ENCODE data around the gene LIMK1.

The LIMK1 gene

GRCh38 chr7:74056096-74056915, 27.3 kb upstream of the LIMK1 start:
- DNase-seq, result no peak

GRCh38 chr7:74057216-74057925, 26.2 kb upstream of the LIMK1 start:
- DNase-seq, result no peak

- DNase-seq, result no peak
Observed at GRCh38 chr7:74057987-74058386, 25.6 kb upstream of the LIMK1 start.

- no peak for DNase-seq
Observed at GRCh38 chr7:74058486-74058885, 25.1 kb upstream of the LIMK1 start.

GRCh38 chr7:74059037-74059436, 24.6 kb upstream of the LIMK1 start:
- no peak for DNase-seq

- DNase-seq, result no peak
Observed at GRCh38 chr7:74059681-74060588, 23.7 kb upstream of the LIMK1 start.

- peak; percentile 84 to 85 for DNase-seq
Observed at GRCh38 chr7:74061840-74062539, 21.6 kb upstream of the LIMK1 start.

- no peak for DNase-seq
Observed at GRCh38 chr7:74063223-74063641, 20.4 kb upstream of the LIMK1 start.

GRCh38 chr7:74063646-74064045, 20.0 kb upstream of the LIMK1 start:
- no peak for DNase-seq

- no peak for DNase-seq
Observed at GRCh38 chr7:74064696-74065095, 18.9 kb upstream of the LIMK1 start.

GRCh38 chr7:74066626-74067025, 17.0 kb upstream of the LIMK1 start:
- DNase-seq, result no peak

GRCh38 chr7:74068378-74069085, 15.1 kb upstream of the LIMK1 start:
- DNase-seq, result no peak

GRCh38 chr7:74069086-74069541, 14.5 kb upstream of the LIMK1 start:
- DNase-seq, result no peak

GRCh38 chr7:74069790-74070618, 13.6 kb upstream of the LIMK1 start:
- no peak for DNase-seq

GRCh38 chr7:74070619-74070921, 13.0 kb upstream of the LIMK1 start:
- DNase-seq, result no peak

- DNase-seq, result no peak
Observed at GRCh38 chr7:74071121-74071520, 12.5 kb upstream of the LIMK1 start.

- no peak for DNase-seq
Observed at GRCh38 chr7:74074770-74075169, 8.8 kb upstream of the LIMK1 start.

GRCh38 chr7:74078461-74078860, 5.1 kb upstream of the LIMK1 start:
- no peak for DNase-seq

- DNase-seq, result no peak
Observed at GRCh38 chr7:74082770-74083116, 861 bp upstream of the LIMK1 start.

- DNase-seq, result peak in 1 of 2 donors; percentile 32
Observed at GRCh38 chr7:74083928-74084721, 521 bp downstream of the LIMK1 start.
